OCI-LY7 (cell line): ENCODE data around the gene EXT2. TPM values are rescaled to one million over a fixed set of nuclear protein-coding genes. Genes with fewer than 3 reads are reported as not detected.

Source experiments
- BruUV-seq: library from RNA; stranded (reverse); fragments of 400-500 nt; replicated peaks from 2 replicates; lab custom pipeline; 2021; lab: Mats Ljungman, UMichigan
- CTCF ChIA-PET: fragments of 300-600 bp; sonication (Branson Sonifier 250); formaldehyde crosslinking; loops from one replicate; lab custom pipeline; 2022; ENCODE audit warnings: antibody characterized with exemption; ENCODE audit not compliant: unreplicated experiment; lab: Charles Lee
- POLR2A ChIA-PET: fragments of 300-600 bp; sonication (Branson Sonifier 250); formaldehyde crosslinking; loops from one replicate; lab custom pipeline; 2022; ENCODE audit warnings: antibody characterized with exemption; lab: Charles Lee
- DNase-seq: peaks from one replicate; pipeline ENCODE4 v3.0.0-alpha.2; 2015; ENCODE audit warnings: low spot score
- H2AFZ ChIP-seq: fragments of 200-600 bp; sonication (generic), shearing (Covaris generic); 2 replicates; pipeline ENCODE4 v1.6.1; 2014; ENCODE audit warnings: mild to moderate bottlenecking, antibody characterized with exemption, low read length, moderate library complexity
- H3K27ac ChIP-seq: fragments of 200-600 bp; sonication (generic); 2 replicates; pipeline ENCODE4 v1.5.1; 2014; ENCODE audit warnings: mixed run types, low read depth, mild to moderate bottlenecking, moderate library complexity, low read length, inconsistent platforms; ENCODE audit not compliant: poor library complexity, severe bottlenecking
- H3K36me3 ChIP-seq: fragments of 200-600 bp; sonication (generic); 2 replicates; pipeline ENCODE4 v1.6.1; 2014; ENCODE audit warnings: mild to moderate bottlenecking, antibody characterized with exemption, low read length, moderate library complexity, mixed read lengths; ENCODE audit not compliant: insufficient read depth
- H3K4me1 ChIP-seq: fragments of 200-600 bp; sonication (generic); 2 replicates; pipeline ENCODE4 v1.5.1; 2014; ENCODE audit warnings: mild to moderate bottlenecking, low read length; ENCODE audit not compliant: insufficient read depth, poor library complexity, severe bottlenecking
- H3K4me2 ChIP-seq: fragments of 200-600 bp; sonication (generic); 2 replicates; pipeline ENCODE4 v1.6.1; 2014; ENCODE audit warnings: mild to moderate bottlenecking, low read length
- H3K4me3 ChIP-seq: fragments of 200-600 bp; sonication (generic); 2 replicates; pipeline ENCODE4 v1.5.1; 2014; ENCODE audit warnings: mild to moderate bottlenecking, low read depth, low read length; ENCODE audit not compliant: poor library complexity, severe bottlenecking
- H3K79me2 ChIP-seq: fragments of 200-600 bp; sonication (generic); 2 replicates; pipeline ENCODE4 v1.6.1; 2016; ENCODE audit warnings: low read depth, mild to moderate bottlenecking, low read length, moderate library complexity, mixed read lengths; ENCODE audit not compliant: insufficient read depth
- H3K9me2 ChIP-seq: fragments of 200-600 bp; sonication (generic); 2 replicates; pipeline ENCODE4 v1.6.1; 2016; ENCODE audit warnings: mild to moderate bottlenecking, low read length, mixed read lengths; ENCODE audit not compliant: insufficient read depth
- H3K9me3 ChIP-seq: fragments of 200-600 bp; sonication (generic); 2 replicates; pipeline ENCODE4 v1.6.1; 2014; ENCODE audit warnings: mild to moderate bottlenecking, mixed run types, low read length, mixed read lengths
- H4K20me1 ChIP-seq: fragments of 200-600 bp; sonication (generic); 2 replicates; pipeline ENCODE4 v1.6.1; 2014; ENCODE audit warnings: mild to moderate bottlenecking, antibody characterized with exemption, low read length, moderate library complexity, mixed read lengths; ENCODE audit not compliant: insufficient read depth
- EZH2phosphoT487 ChIP-seq: fragments of 200-600 bp; sonication (generic); IDR thresholded peaks from 2 replicates; pipeline ENCODE4 v1.6.1; 2018; ENCODE audit warnings: low read depth, borderline replicate concordance, mild to moderate bottlenecking, mixed run types, antibody characterized with exemption, low read length, moderate library complexity, mixed read lengths
- intact Hi-C: fragments of 100-400 bp; cut with micrococcal nuclease; formaldehyde crosslinking; loops from one replicate; pipeline ENCODE4 v1.10.0; 2022; ENCODE audit not compliant: unreplicated experiment
- total RNA-seq, 2 experiments: library from RNA; depleted of rRNA in 1 of 2; stranded (reverse); fragments of >200 nt in 1 of 2; shearing (Covaris generic) in 1 of 2; gene quantifications; 2 replicates each; pipeline ENCODE4 v1.2.3, GENCODE V29; 2014 to 2022
- TF ChIP-seq, protein P1 (sequence below): fragments of 200-600 bp; sonication (generic); conservative IDR thresholded peaks from 2 replicates; pipeline ENCODE4 v1.5.1; 2014; ENCODE audit warnings: mild to moderate bottlenecking, antibody characterized with exemption, low read length, moderate library complexity, mixed read lengths

EXT2 gene
- total RNA-seq, 2 experiments from 2014 or later = 22.3 to 31.8 TPM

DNA sequence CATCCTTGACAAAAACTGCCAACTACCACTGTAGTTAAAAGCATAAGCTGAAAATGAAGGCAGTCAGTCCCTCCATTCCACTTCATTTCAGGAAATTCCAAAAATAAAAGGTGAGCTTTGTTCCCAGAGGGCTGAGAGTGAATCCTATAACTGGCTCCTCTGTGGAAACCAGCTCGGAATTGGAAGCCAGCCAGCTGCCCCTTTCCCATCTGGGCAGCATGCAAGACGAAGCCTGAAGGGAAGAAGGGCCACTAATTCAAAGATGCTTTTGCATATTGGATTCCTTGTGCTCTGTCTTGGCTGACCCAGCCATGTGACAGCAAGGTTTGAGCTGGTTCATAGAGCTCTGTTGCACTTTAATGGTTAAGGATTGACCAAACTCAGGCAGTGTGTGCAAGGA, 131.0 kb downstream of the EXT2 start:
- intact Hi-C loops = no loop called here
- no TSS peak for BruUV-seq
- ChIA-PET CTCF (no interaction called here), POLR2A (no interaction called here)
- no peak for TF ChIP-seq EZH2phosphoT487
- TF ChIP-seq, protein P1, sequence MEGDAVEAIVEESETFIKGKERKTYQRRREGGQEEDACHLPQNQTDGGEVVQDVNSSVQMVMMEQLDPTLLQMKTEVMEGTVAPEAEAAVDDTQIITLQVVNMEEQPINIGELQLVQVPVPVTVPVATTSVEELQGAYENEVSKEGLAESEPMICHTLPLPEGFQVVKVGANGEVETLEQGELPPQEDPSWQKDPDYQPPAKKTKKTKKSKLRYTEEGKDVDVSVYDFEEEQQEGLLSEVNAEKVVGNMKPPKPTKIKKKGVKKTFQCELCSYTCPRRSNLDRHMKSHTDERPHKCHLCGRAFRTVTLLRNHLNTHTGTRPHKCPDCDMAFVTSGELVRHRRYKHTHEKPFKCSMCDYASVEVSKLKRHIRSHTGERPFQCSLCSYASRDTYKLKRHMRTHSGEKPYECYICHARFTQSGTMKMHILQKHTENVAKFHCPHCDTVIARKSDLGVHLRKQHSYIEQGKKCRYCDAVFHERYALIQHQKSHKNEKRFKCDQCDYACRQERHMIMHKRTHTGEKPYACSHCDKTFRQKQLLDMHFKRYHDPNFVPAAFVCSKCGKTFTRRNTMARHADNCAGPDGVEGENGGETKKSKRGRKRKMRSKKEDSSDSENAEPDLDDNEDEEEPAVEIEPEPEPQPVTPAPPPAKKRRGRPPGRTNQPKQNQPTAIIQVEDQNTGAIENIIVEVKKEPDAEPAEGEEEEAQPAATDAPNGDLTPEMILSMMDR = no peak
- Histone ChIP-seq H3K27ac (no peak overlapping the region), H3K4me2 (no peak overlapping the region), H2AFZ (no peak overlapping the region), H3K9me3 (no peaks in the 10 kb centered on the region), H3K4me3 (no peak overlapping the region), H3K9me2 (no peaks in the 10 kb centered on the region), H4K20me1 (no peaks in the 10 kb centered on the region), H3K4me1 (no peaks in the 10 kb centered on the region), H3K79me2 (no peaks in the 10 kb centered on the region), H3K36me3 (no peaks in the 10 kb centered on the region)
- DNase-seq = no peak

DNA sequence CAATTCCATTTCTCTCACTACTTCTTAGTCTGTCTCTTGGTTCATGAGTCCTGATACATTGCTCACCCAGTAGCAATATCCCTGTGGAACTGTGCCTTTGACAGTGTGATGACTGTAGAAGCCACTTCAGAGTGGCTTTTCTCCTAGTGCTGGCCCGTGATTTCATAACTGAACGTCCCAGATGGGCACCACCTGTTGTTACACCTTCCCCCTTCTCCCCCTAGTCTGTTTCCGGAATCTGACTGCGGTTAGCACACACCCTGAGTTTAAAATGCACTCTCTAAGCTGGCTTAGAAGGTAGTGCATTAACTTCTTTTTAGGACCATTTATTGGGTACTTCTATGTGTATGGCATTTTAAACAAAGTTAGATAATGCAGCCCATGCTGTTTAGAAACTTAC, 131.5 kb downstream of the EXT2 start:
- no peak for DNase-seq
- ChIA-PET CTCF (no interaction called here), POLR2A (no interaction called here)
- Histone ChIP-seq H3K4me2 (no peak overlapping the region), H2AFZ (no peak overlapping the region), H3K36me3 (no peaks in the 10 kb centered on the region), H3K9me3 (no peaks in the 10 kb centered on the region), H3K9me2 (no peaks in the 10 kb centered on the region), H3K27ac (no peak overlapping the region), H4K20me1 (no peaks in the 10 kb centered on the region), H3K79me2 (no peaks in the 10 kb centered on the region), H3K4me1 (no peaks in the 10 kb centered on the region), H3K4me3 (no peak overlapping the region)
- TF ChIP-seq, protein P1 = no peak
- TF ChIP-seq EZH2phosphoT487 = no peak
- intact Hi-C loops = no loop called here
- BruUV-seq = no TSS peak

DNA sequence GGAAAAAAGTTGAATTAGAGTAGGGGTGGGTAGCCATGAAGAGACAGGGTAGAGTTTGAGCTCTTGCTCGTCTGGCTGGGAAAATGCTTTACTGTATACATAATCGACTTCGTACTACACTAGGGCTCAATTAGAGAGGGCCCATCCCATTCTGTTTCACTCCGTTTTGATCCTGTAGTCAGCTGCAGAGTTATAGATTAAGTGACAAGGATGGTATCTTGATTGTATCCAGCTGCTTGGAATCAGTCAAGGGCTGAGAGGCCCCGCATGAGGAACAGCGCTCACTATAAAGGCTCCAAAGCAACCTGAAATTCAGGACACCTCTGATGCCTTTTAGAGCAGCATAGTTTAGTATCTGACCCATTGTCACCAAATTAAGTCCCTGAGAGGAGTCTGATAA, 132.9 kb downstream of the EXT2 start:
- no peaks in the 10 kb centered on the region for H3K9me3 ChIP-seq
- POLR2A ChIA-PET = no interaction called here
- no TSS peak for BruUV-seq
- no peaks in the 10 kb centered on the region for H3K9me2 ChIP-seq
- intact Hi-C loops = no loop called here
- no peaks in the 10 kb centered on the region for H3K79me2 ChIP-seq
- no peak for TF ChIP-seq EZH2phosphoT487
- TF ChIP-seq, protein P1 = no peak
- H3K4me3 ChIP-seq = no peak overlapping the region
- CTCF ChIA-PET = no interaction called here
- no peaks in the 10 kb centered on the region for H3K4me1 ChIP-seq
- H4K20me1 ChIP-seq = no peaks in the 10 kb centered on the region
- no peaks in the 10 kb centered on the region for H3K36me3 ChIP-seq
- H2AFZ ChIP-seq = no peak overlapping the region
- no peak overlapping the region for H3K4me2 ChIP-seq
- H3K27ac ChIP-seq = no peak overlapping the region
- DNase-seq = no peak
